Measurements from ENCODE around the gene PARVB.

DNA sequence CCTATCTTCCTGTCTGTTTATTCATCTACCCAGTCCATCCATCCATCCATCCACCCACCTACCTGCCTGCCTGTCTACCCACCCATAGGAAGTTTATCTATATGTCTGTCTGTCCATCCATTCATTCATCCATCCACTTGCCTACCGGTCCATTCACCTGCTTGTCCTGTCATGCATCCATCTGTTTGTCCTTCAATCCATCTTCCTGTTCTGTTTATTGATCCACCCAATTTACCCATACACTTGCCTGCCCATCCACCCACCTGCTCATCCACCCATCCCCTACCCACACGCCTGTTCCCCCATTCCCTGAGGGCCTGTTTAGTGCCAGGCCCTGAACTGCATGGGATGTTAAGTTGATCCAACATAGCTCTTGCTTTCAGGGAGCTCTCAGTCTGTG is 175.1 kb downstream of the PARVB start:
- TF ChIP-seq, protein P1, sequence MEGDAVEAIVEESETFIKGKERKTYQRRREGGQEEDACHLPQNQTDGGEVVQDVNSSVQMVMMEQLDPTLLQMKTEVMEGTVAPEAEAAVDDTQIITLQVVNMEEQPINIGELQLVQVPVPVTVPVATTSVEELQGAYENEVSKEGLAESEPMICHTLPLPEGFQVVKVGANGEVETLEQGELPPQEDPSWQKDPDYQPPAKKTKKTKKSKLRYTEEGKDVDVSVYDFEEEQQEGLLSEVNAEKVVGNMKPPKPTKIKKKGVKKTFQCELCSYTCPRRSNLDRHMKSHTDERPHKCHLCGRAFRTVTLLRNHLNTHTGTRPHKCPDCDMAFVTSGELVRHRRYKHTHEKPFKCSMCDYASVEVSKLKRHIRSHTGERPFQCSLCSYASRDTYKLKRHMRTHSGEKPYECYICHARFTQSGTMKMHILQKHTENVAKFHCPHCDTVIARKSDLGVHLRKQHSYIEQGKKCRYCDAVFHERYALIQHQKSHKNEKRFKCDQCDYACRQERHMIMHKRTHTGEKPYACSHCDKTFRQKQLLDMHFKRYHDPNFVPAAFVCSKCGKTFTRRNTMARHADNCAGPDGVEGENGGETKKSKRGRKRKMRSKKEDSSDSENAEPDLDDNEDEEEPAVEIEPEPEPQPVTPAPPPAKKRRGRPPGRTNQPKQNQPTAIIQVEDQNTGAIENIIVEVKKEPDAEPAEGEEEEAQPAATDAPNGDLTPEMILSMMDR (IDR thresholded peaks at IDR 0.05; ENCODE audit: poor library complexity), result no peak
- no peak for TF ChIP-seq EZH2 (IDR thresholded peaks at IDR 0.05; ENCODE audit: borderline replicate concordance)
